HG02840 (cell line): Measurements from ENCODE around the gene MAGEA10.
"Not testable (repeated sequence)": the region's sequence is repeated elsewhere in the genome, so short reads cannot be mapped to it uniquely, and the experiment has no call there.

Source experiments
- ATAC-seq: cut with Tn5 transposase; IDR thresholded peaks from one replicate; pipeline ENCODE4 v1.9.1; 2021; ENCODE audit warnings: mild to moderate bottlenecking, moderate library complexity, moderate number of reproducible peaks; ENCODE audit not compliant: unreplicated experiment, low FRiP score

Gene MAGEA10

DNA sequence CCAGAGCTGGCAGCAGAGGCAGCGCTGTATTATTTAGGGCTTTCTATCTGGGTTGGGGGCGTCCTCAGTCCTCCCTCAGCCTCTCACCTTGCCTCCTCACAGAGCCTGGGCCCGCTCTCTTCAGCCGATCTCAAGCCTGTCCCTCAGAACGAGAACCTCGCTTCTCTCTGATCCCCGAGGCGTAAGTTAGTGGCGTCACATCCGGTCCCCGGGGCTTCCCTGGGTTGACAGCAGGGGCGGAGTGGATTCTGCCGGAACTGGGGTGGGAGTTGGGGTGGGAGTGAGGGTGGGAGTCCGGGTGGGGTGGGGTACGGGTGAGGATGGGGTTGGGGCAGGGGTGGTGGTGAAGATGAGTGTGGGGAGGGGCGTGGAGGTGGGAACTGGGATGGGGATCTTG lies at the start of gene MAGEA10:
MAGEA10 (minus strand) TSS at position 190 of the 397 bp plus-strand sequence. CDS start 2,957 bp downstream, outside the sequence.
- no peak for ATAC-seq

DNA sequence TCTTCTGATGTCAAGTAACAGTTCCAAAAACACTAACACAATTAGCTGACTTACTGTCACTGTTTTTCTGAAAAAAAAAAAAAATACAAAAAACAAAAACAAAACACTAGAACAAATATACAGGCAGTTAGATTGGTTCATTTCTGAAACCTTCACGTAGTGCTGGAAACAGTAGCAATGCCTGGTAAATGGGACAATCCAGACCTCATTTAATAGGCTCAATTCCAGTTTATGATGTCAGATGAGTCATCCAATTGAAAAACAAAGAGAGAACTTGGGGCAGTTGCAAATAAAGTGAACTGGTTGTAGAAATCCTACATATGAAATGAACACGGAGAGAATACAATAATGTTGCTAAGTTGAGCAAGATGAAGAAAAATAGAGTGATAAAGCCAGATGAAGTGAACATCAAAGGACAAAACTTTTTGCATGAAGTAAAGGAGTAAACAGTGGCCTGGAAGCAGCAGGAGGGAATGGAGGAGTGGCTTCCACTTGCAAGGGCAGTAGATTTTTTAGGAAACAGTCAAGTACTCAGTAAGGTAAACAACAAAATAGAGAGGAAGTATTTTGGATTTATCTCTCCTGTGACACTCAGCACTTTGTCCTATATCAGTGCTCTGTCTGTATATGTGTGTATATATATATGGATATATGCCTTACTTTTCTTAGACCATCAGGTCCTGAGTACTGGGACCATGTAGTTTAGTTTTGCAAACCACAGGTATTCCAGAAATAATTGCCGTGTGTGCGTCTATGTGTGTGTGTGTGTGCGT lies 39.3 kb upstream of the MAGEA10 start:
- no peak for ATAC-seq

- ATAC-seq: no peak
Observed at GRCh38 chrX:152177052-152177451, 38.7 kb upstream of the MAGEA10 start.

- not testable (repeated sequence) for ATAC-seq
Observed at GRCh38 chrX:152175892-152176291, 37.5 kb upstream of the MAGEA10 start.

GRCh38 chrX:152173923-152174322 lies 35.5 kb upstream of the MAGEA10 start:
- ATAC-seq: not testable (repeated sequence)

GRCh38 chrX:152170621-152171020 lies 32.2 kb upstream of the MAGEA10 start:
- no peak for ATAC-seq

DNA sequence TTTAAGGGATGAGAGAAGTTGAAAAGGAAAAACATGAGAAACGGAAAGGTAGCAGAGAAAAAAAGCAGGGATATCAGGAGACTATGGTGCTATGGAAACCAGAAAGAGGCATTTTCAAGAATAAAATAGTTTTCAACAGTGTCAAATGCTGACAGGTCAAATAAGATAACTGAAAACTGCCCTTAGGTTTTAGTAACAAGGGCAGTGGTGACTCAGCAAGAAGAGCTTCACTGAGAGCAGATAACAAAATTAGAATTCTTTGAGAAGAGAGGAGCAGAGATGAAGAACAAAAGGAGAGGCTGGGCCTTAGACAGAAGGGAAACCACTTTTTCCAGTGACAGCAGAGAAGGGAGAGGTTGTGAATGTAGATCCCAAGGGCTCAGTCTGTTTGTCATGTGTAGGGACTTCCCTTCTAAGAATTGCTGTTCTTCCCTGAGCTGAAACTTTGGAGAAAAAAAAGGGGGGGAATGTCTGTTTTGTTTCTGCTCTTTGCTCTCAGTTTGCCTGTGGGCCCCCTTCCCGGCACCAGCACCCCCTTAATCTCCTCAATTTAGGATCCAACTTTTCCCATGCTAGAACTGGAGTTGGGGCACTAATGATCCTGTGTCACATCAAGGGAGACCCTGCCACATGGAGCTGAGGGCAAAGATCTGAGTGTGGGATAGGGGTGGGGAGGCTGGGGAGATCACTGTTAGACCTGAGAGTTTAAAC lies 26.8 kb upstream of the MAGEA10 start:
- no peak for ATAC-seq

- no peak for ATAC-seq
Observed at GRCh38 chrX:152157042-152157441, 18.7 kb upstream of the MAGEA10 start.

GRCh38 chrX:152155766-152156310 lies 17.5 kb upstream of the MAGEA10 start:
- ATAC-seq: no peak

DNA sequence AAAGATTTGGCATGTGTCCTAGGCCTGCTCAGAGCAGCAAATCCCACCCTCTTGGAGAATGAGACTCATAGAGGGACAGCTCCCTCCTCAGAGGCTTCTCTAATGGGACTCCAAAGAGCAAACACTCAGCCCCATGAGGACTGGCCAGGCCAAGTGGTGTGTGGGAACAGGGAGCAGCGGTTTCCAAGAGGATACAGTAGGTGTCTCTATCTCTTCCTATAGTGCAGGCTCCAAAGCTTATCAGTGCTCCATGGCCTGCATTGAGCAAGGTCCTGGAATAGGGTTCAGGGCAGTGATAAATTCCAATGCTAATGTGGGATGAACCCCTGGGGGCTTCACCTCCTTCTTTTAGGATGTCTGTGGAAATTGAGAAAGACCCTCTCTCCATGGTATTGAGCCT lies 15.7 kb upstream of the MAGEA10 start:
- ATAC-seq: no peak

GRCh38 chrX:152151256-152151655 lies 12.9 kb upstream of the MAGEA10 start:
- ATAC-seq: no peak

DNA sequence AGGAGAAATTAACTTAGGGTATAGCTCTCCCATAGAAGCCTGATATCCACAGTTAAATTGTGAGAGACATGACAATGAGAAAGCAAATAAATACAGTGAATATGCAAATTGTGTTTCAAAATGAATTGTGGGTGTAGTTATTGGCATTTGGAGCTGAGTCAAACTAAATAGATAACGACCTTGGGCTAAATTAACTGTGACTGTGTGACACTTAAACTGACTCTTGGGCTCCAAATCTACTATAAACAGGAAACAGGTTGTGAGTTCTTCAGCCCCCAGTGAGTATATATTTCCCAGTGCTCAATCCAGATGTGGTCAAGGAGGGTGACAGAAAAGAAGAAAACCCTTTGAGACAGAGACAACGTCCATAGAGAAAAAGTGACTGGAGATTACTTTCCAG lies 11.3 kb upstream of the MAGEA10 start:
- ATAC-seq: no peak

- ATAC-seq: no peak
Observed at GRCh38 chrX:152139589-152139988, 1.2 kb upstream of the MAGEA10 start.

DNA sequence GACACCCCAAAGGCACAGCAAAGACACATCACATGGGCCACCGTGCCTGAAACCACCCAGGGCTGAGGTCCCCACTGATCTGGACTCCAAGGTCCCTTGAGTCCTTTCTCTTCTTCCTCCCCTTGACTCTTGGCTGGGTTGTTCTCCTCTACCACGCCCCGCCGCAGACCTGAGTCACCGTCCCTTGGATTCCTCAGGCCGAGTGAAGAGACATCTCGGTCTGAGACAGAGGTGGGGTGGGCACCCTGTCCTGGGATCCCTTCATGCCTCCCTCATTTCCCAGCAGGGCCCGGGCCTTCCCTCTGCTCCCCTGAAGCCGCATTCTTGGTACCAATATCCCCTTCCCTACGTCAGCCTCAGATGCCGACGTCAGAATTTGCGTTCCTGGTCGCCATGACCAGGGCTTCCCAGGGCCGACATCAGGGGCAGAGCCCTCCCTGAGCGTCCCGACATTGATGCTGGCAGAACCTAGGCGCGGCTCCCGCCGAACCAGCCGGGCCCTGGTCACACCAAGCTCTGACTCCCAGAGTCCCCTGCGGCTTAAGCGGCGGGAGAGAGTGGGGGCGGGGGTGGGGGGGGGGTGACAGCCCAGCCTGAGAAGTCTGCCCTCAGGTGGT lies 498 bp downstream of the MAGEA10 start:
- no peak for ATAC-seq

DNA sequence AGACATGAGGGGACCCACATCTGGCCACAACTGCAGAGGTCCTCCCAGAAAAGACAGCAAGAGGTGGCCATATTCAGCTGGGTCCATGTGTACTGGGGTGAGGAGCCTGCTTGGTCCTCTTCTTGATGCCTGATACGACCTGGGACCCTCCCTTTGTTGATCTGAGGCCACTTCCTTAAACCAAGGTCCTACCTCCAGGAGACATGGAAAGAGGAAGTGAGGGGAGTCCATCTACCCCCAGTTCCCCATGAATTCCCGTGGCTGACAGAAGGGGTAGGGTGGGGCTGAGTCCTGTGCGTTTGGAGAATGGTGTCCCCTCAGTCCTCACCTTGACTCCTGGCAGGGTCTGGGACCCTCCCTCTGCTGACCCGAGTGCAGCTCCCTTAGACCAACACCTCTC lies 2.1 kb downstream of the MAGEA10 start:
- ATAC-seq: no peak

GRCh38 chrX:152131525-152131924 lies 6.9 kb downstream of the MAGEA10 start:
- ATAC-seq: no peak

- not testable (repeated sequence) for ATAC-seq
Observed at GRCh38 chrX:152129069-152129844, 9.1 kb downstream of the MAGEA10 start.

GRCh38 chrX:152117305-152117704 lies 21.1 kb downstream of the MAGEA10 start:
- no peak for ATAC-seq

DNA sequence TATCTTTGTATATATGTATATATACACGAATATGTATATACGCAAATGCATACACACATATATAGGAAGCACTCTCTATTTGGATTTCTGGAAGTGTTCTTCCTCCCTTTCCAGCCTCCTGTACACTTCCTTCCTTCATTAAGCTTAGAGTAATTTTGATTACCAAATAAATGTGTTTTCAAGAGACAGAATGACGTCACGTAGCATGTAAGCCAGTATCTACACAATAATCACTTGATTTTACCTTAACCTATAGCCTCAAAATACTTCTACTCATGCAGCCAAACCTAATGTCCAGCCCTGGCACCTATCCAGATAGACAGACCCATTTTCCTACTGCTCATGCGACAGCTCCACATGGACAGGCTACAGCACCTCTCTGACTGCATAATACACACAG lies 29.9 kb downstream of the MAGEA10 start:
- ATAC-seq: no peak

GRCh38 chrX:152103866-152104265 lies 34.5 kb downstream of the MAGEA10 start:
- ATAC-seq: no peak
